ENCODE measurements around the gene PLSCR1.

PLSCR1 gene

DNA sequence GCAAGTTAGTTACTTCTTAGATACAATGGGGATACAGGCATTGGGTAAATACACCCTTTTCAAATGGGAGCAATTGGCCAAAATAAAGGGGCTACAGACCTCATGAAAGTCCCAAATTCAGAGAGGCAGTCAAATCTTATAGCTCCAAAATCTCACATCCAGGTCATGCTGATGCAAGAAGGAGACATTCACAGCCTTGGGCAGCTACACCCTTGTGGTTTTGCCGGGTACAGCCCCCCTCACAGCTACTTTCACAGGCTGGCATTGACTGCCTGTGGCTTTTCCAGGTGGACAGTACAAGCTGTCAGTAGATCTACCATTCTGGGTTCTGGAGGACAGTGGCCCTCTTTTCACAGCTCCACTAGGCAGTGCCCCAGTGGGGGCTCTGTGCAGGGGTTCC is 17.5 kb upstream of the PLSCR1 start:
- Histone ChIP-seq H3K27ac (ENCODE audit: low read depth, low read length, poor library complexity, severe bottlenecking) (no peak overlapping the region), H3K9me2 (ENCODE audit: low read depth, low read length) (no peaks in the 10 kb centered on the region), H3K4me2 (ENCODE audit: low read length) (no peak overlapping the region), H3K9ac (ENCODE audit: low read length) (no peak overlapping the region), H3K79me2 (ENCODE audit: insufficient read depth, low read length) (no peaks in the 10 kb centered on the region), H2AFZ (ENCODE audit: low read length) (no peak overlapping the region), H3K4me3 (ENCODE audit: low read depth, low read length, poor library complexity, severe bottlenecking) (no peak overlapping the region), H4K20me1 (ENCODE audit: insufficient read depth, low read length) (no peaks in the 10 kb centered on the region), H3K4me1 (ENCODE audit: insufficient read depth, low read length, severe bottlenecking) (no peaks in the 10 kb centered on the region), H3F3A (ENCODE audit: insufficient read depth, low read length) (no peaks in the 10 kb centered on the region), H3K9me3 (ENCODE audit: low read length) (no peaks in the 10 kb centered on the region), H3K36me3 (ENCODE audit: insufficient read depth, low read length) (no peaks in the 10 kb centered on the region), H3K27me3 (ENCODE audit: insufficient read depth, low read length) (no peaks in the 10 kb centered on the region; the same call in 1 of the 2 replicates)
- TF ChIP-seq, protein P1, sequence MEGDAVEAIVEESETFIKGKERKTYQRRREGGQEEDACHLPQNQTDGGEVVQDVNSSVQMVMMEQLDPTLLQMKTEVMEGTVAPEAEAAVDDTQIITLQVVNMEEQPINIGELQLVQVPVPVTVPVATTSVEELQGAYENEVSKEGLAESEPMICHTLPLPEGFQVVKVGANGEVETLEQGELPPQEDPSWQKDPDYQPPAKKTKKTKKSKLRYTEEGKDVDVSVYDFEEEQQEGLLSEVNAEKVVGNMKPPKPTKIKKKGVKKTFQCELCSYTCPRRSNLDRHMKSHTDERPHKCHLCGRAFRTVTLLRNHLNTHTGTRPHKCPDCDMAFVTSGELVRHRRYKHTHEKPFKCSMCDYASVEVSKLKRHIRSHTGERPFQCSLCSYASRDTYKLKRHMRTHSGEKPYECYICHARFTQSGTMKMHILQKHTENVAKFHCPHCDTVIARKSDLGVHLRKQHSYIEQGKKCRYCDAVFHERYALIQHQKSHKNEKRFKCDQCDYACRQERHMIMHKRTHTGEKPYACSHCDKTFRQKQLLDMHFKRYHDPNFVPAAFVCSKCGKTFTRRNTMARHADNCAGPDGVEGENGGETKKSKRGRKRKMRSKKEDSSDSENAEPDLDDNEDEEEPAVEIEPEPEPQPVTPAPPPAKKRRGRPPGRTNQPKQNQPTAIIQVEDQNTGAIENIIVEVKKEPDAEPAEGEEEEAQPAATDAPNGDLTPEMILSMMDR (IDR thresholded peaks at IDR 0.05; ENCODE audit: low read length): no peak
- TF ChIP-seq EZH2 (IDR thresholded peaks at IDR 0.05; ENCODE audit: borderline replicate concordance, low read length): no peak

DNA sequence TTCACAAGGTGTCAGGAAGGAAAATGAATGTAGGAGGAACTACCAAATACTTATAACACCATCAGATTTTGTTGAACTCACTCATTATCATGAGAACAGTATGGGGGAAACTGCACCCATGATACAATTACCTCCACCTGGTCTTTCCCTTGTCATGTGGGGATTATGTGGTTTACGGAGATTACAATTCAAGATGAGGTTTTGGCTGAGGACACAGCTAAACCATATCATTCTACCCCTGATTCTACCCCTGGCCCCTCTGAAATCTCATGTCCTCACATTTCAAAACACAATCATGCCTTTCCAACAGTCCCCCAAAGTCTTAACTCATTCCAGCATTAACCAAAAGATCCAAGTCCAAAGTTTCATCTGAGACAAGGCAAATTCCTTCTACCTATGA is 17.1 kb upstream of the PLSCR1 start:
- H3K4me3 ChIP-seq (ENCODE audit: low read depth, low read length, poor library complexity, severe bottlenecking): no peak overlapping the region
- no peaks in the 10 kb centered on the region for H3K9me2 ChIP-seq (ENCODE audit: low read depth, low read length)
- H4K20me1 ChIP-seq (ENCODE audit: insufficient read depth, low read length): no peaks in the 10 kb centered on the region
- no peaks in the 10 kb centered on the region for H3K36me3 ChIP-seq (ENCODE audit: insufficient read depth, low read length)
- TF ChIP-seq, protein P1 (IDR thresholded peaks at IDR 0.05; ENCODE audit: low read length): no peak
- no peak for TF ChIP-seq EZH2 (IDR thresholded peaks at IDR 0.05; ENCODE audit: borderline replicate concordance, low read length)
- H3K27ac ChIP-seq (ENCODE audit: low read depth, low read length, poor library complexity, severe bottlenecking): no peak overlapping the region
- H3K27me3 ChIP-seq (ENCODE audit: insufficient read depth, low read length): no peaks in the 10 kb centered on the region; the same call in 1 of the 2 replicates
- H3K9me3 ChIP-seq (ENCODE audit: low read length): no peaks in the 10 kb centered on the region
- no peaks in the 10 kb centered on the region for H3K79me2 ChIP-seq (ENCODE audit: insufficient read depth, low read length)
- H3F3A ChIP-seq (ENCODE audit: insufficient read depth, low read length): no peaks in the 10 kb centered on the region
- no peak overlapping the region for H2AFZ ChIP-seq (ENCODE audit: low read length)
- H3K9ac ChIP-seq (ENCODE audit: low read length): no peak overlapping the region
- no peaks in the 10 kb centered on the region for H3K4me1 ChIP-seq (ENCODE audit: insufficient read depth, low read length, severe bottlenecking)
- H3K4me2 ChIP-seq (ENCODE audit: low read length): no peak overlapping the region

DNA sequence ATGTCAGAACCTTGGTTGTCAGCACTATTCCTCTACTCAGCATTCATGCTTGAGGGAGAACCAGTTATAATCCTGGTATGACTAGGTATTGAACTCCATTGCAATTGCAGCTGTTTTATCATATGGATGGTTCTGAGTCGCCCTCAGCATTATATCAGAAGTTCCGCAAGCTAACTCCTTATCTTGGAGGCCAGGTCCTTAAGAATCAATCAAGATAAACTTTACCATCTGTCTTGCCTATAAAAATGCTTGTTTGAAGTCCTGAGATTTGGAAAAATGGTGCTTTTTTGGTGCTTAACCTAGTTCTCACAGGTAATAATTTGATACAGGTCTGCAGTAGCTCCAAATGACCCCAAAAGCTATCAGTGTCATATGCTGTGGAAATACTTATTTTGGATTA is 16.3 kb upstream of the PLSCR1 start:
- no peak for TF ChIP-seq EZH2 (IDR thresholded peaks at IDR 0.05; ENCODE audit: borderline replicate concordance, low read length)
- TF ChIP-seq, protein P1 (IDR thresholded peaks at IDR 0.05; ENCODE audit: low read length): no peak

More for the DNA sequence above, 16.3 kb upstream of the PLSCR1 start:
- Histone ChIP-seq H3K27me3 (ENCODE audit: insufficient read depth, low read length) (no peaks in the 10 kb centered on the region; the same call in 1 of the 2 replicates), H3K9me2 (ENCODE audit: low read depth, low read length) (no peaks in the 10 kb centered on the region), H3K9ac (ENCODE audit: low read length) (no peak overlapping the region), H2AFZ (ENCODE audit: low read length) (no peak overlapping the region), H4K20me1 (ENCODE audit: insufficient read depth, low read length) (no peaks in the 10 kb centered on the region), H3K36me3 (ENCODE audit: insufficient read depth, low read length) (no peaks in the 10 kb centered on the region), H3K9me3 (ENCODE audit: low read length) (no peaks in the 10 kb centered on the region), H3K4me3 (ENCODE audit: low read depth, low read length, poor library complexity, severe bottlenecking) (no peak overlapping the region), H3K79me2 (ENCODE audit: insufficient read depth, low read length) (no peaks in the 10 kb centered on the region), H3K4me2 (ENCODE audit: low read length) (no peak overlapping the region), H3K4me1 (ENCODE audit: insufficient read depth, low read length, severe bottlenecking) (no peaks in the 10 kb centered on the region), H3F3A (ENCODE audit: insufficient read depth, low read length) (no peaks in the 10 kb centered on the region), H3K27ac (ENCODE audit: low read depth, low read length, poor library complexity, severe bottlenecking) (no peak overlapping the region)
